ENCODE data around the gene KRT73. TPM values are rescaled to one million over a fixed set of nuclear protein-coding genes. Genes with fewer than 3 reads are reported as not detected.

KRT73 gene
- total and polyA plus RNA-seq, 8 donors: not detected

GRCh38 chr12:52646613-52647012 is 28.3 kb upstream of the KRT73 start:
- H3K4me3 ChIP-seq: no peak overlapping the region
- TF ChIP-seq POLR2A (IDR thresholded peaks at IDR 0.05): no peak
- no peak for TF ChIP-seq POLR2AphosphoS5 (IDR thresholded peaks at IDR 0.05)
- no peak for TF ChIP-seq EP300 (IDR thresholded peaks at IDR 0.05)
- TF ChIP-seq, protein P1, sequence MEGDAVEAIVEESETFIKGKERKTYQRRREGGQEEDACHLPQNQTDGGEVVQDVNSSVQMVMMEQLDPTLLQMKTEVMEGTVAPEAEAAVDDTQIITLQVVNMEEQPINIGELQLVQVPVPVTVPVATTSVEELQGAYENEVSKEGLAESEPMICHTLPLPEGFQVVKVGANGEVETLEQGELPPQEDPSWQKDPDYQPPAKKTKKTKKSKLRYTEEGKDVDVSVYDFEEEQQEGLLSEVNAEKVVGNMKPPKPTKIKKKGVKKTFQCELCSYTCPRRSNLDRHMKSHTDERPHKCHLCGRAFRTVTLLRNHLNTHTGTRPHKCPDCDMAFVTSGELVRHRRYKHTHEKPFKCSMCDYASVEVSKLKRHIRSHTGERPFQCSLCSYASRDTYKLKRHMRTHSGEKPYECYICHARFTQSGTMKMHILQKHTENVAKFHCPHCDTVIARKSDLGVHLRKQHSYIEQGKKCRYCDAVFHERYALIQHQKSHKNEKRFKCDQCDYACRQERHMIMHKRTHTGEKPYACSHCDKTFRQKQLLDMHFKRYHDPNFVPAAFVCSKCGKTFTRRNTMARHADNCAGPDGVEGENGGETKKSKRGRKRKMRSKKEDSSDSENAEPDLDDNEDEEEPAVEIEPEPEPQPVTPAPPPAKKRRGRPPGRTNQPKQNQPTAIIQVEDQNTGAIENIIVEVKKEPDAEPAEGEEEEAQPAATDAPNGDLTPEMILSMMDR (IDR thresholded peaks at IDR 0.05): no peak
- peaks cover 0 to 7% (median 3%) of the 10 kb centered on the region in 4 donors for H3K4me1 ChIP-seq
- intact Hi-C loops (cut with DNase I; ENCODE audit: low total_unique reads): no loop called here
- H3K27me3 ChIP-seq: peaks cover 0 to 19% (median 0%) of the 10 kb centered on the region in 3 donors
- no peaks in the 10 kb centered on the region for H3K9me3 ChIP-seq
- DNase-seq: no peak
- no peak overlapping the region for H3K27ac ChIP-seq
- H3K36me3 ChIP-seq: no peaks in the 10 kb centered on the region
- 80 to 90% (median 85%) methylated on average over 12 of the region's 12 CpGs for WGBS, 5 donors

DNA sequence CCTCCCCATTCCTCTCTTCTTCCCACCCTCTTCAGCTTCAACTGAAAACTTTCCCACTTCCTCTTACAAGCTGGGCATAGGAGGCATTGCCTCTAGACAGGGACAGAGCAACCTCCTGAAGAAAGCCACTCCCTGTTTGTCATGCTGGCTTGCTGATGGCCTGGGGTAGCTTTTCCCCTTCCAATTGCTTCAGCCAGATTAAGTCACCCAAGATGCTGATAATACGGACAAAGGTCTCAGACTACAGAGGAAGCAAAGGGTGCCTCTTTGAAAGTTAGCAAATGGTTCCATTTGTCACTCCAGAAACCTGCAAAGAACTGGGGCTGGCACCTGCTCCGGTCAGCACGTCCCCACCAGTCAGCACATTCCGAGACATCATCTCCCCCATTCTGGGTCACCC is 27.6 kb upstream of the KRT73 start:
- TF ChIP-seq POLR2AphosphoS5 (IDR thresholded peaks at IDR 0.05): no peak
- Histone ChIP-seq H3K9me3 (no peaks in the 10 kb centered on the region), H3K4me3 (no peak overlapping the region), H3K36me3 (no peaks in the 10 kb centered on the region), H3K4me1 (peaks cover 0 to 7% (median 3%) of the 10 kb centered on the region in 4 donors), H3K27me3 (peaks cover 0 to 21% (median 0%) of the 10 kb centered on the region in 3 donors), H3K27ac (peak overlapping the region in 1 of 5 donors; percentile 17)
- WGBS, 5 donors: 44 to 66% (median 53%) methylated on average over 4 of the region's 4 CpGs
- DNase-seq: peak in 1 of 2 donors; percentile 42
- intact Hi-C loops (cut with DNase I; ENCODE audit: low total_unique reads): no loop called here

DNA sequence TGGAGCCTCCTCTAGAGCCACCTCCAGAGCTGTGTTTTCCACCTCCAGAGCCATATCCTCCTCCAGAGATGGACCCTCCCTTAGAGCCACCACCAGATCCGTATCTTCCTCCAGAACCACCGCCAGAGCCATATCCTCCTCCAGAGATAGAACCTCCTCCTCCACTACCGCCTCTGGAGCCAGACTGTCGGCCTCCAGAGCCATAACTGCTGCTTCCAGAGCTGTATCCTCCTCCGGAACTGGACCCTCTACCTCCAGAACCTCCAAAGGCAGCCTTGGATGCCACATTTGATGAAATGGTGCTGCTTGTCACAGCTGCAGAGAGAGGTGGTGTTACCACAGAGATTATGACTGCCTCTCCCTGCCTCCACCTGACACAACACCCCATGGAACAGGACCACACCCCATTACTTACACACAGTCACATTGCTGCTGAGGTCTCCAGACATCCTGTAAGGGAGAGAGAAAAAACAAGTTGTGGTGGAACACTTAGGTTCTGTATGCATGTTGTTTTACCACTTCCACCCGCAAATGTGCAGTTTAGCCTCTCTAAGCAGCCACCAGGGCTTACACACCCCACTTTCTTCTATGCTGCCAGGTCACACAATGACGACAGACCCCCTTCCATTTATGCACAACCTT is 26.9 kb upstream of the KRT73 start:
- H3K4me1 ChIP-seq: peaks cover 0 to 7% (median under 1%) of the 10 kb centered on the region in 4 donors
- peak in 1 of 2 donors; percentile 78 for DNase-seq
- no peak overlapping the region for H3K27ac ChIP-seq
- peaks cover 0 to 21% (median 0%) of the 10 kb centered on the region in 3 donors for H3K27me3 ChIP-seq
- intact Hi-C loops (cut with DNase I; ENCODE audit: low total_unique reads): no loop called here
- H3K9me3 ChIP-seq: no peaks in the 10 kb centered on the region
- WGBS, 5 donors: 74 to 79% (median 78%) methylated on average over 7 of the region's 7 CpGs
- H3K4me3 ChIP-seq: no peak overlapping the region
- H3K36me3 ChIP-seq: no peaks in the 10 kb centered on the region
- TF ChIP-seq POLR2AphosphoS5 (IDR thresholded peaks at IDR 0.05): no peak
- TF ChIP-seq, protein P1 (IDR thresholded peaks at IDR 0.05): no peak
- TF ChIP-seq POLR2A (IDR thresholded peaks at IDR 0.05): no peak
- no peak for TF ChIP-seq EP300 (IDR thresholded peaks at IDR 0.05)

GRCh38 chr12:52644078-52644415 is 25.7 kb upstream of the KRT73 start:
- H3K27ac ChIP-seq: no peak overlapping the region
- no peak for TF ChIP-seq EP300 (IDR thresholded peaks at IDR 0.05)
- TF ChIP-seq, protein P1 (IDR thresholded peaks at IDR 0.05): no peak
- TF ChIP-seq POLR2A (IDR thresholded peaks at IDR 0.05): no peak
- intact Hi-C loops (cut with DNase I; ENCODE audit: low total_unique reads): no loop called here
- peaks cover 0 to 7% (median 0%) of the 10 kb centered on the region in 4 donors for H3K4me1 ChIP-seq
- peaks cover 0 to 21% (median 0%) of the 10 kb centered on the region in 3 donors for H3K27me3 ChIP-seq
- no peak overlapping the region for H3K4me3 ChIP-seq
- H3K9me3 ChIP-seq: no peaks in the 10 kb centered on the region
- DNase-seq: no peak
- H3K36me3 ChIP-seq: no peaks in the 10 kb centered on the region
- 82 to 93% (median 88%) methylated on average over 6 of the region's 6 CpGs for WGBS, 5 donors
